Prostate gland (tissue), 2 donors: ENCODE measurements around the gene RPL12.

Source experiments
- CTCF ChIP-seq, 4 experiments: fragments of 200-600 bp in 2 of 4; fragments of 450-650 bp in 2 of 4; sonication (generic) in 2 of 4; IDR thresholded peaks; 1 replicate in 3 of 4; 2 replicates in 1 of 4; pipeline ENCODE4 v1.5.1; 2016 to 2019; ENCODE audit warnings: antibody characterized with exemption in 4 of 4, mild to moderate bottlenecking in 2 of 4, moderate library complexity in 2 of 4
- POLR2A ChIP-seq: fragments of 450-650 bp; IDR thresholded peaks from one replicate; pipeline ENCODE4 v1.6.1; 2016; ENCODE audit warnings: antibody characterized with exemption, mild to moderate bottlenecking
- POLR2AphosphoS5 ChIP-seq: sonication (generic); formaldehyde crosslinking; IDR thresholded peaks from one replicate; pipeline ENCODE4 v1.6.1; 2017; ENCODE audit warnings: antibody characterized with exemption

DNA sequence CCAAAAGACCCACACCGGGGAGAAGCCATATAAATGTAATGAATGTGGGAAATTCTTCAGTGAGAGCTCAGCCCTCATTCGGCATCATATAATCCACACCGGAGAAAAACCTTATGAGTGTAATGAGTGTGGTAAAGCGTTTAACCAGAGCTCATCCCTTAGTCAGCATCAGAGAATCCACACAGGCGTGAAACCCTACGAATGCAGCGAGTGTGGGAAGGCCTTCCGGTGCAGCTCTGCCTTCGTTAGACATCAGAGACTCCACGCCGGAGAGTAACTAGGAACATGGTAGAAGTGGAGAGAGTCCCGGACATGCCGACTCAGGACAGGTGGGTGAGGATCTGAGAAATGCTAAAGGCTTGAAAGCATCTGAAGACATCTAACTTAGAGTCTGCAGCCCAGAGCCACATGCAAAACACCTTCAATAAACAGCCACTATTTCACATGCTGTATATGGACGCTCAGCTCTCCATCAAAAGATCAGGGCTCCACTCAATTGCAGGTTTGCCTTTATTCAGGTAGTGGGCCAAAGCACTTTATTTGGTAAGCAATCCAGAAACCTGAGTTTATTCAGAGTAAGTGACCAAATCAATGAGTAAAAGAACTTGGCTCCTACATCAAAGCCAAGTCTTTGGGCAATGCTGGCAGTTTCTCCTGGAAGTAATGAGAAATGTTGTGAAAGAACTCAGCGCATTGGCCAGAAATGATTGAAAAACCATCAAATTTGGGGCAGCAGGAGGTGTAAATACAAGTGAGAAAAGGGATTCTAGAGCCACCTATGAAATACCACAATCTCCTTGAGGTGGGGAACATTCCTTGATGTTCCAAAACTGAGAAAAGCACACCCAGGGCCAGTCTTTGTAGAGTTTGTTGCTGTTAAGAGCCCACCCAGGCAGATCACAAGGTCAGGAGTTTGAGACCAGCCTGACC is 6.0 kb downstream of the RPL12 start:
- TF ChIP-seq CTCF (IDR thresholded peaks at IDR 0.05) (no peak), POLR2AphosphoS5 (no peak), POLR2A (no peak)
